Middle frontal gyrus (tissue), 1 donor: ENCODE data around the gene TCOF1.

ENCODE experiments used
- DNase-seq: peaks from one replicate; pipeline ENCODE4 v3.0.0-alpha.2; 2015; ENCODE audit warnings: low spot score; ENCODE audit errors: extremely low spot score

The TCOF1 gene

DNA sequence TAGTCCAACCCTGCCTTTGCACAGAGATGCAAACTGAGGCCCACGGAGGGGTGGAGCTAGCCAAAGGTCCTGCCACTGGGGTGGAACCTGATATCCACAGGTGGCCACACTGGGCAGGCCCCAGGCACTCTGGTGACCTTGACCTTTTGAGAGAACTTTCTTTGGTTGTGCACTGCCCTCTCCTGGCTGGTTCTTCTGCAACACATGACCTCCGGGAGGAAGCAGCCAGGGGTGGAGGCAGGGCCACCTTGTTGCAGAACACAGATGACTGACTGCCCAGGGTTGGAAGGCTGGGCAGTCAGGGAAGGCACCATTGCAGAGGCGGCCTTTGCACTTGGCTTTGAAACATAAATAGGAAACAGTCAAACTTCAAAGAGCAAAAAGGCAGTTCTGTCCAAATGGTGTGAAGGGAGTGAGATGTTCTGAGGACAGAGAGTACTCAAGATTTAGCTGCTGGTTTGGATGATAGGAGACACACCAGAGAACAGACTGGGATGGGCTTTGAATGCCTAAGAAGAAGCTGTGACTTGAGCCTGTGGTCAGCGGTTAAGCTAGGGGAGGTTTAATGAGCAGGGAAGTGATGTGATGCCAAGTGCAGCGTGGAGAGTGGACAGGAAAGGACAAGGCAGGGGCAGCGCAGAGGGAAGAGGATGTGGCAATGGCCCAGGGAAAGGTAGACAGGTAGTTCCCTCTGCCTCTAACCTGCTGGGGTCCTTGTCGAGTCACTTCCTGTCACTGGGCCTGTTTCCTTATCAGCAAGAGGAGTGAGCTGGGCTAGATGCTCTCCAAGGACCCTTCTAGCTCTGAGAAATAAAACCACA, 6.8 kb upstream of the TCOF1 start:
- peak; percentile 64 for DNase-seq

DNA sequence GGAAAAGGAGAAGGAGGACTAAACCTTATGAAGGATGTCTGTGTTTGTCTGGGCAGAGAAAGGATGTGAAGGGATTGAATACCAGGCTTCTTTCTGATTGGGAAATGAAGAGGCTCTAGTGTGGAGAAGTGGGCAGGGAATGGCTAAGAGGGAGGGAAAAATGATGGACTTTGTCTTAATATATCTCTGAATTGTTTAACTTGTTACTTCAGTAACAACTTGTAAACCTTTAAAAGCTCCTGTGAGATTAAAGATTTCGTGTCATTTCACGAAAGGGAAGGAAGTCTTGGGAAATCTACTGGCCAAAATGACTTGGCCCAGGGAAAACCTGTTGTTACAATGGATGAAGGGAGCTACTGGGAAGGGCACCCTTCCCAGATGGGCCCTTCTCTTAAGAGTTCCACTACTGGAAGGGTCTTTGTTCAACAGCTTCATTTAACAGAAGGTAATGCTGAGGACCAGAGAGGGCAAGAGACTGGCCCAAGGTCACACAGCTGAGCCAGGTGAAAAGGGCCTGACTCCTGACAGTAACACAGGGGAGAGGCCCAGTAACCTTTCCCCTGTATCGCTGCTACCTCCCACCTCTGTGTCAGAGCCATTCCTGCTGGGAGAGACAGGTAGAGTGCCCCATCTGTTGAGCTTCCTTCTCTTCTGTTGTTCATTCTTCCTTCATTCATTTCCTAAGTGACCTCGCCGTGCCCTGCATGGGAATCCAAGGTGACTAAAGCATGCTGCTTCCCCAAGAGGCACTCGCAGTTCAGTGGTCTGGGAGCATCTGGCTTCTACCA, 5.1 kb upstream of the TCOF1 start:
- DNase-seq: no peak

DNA sequence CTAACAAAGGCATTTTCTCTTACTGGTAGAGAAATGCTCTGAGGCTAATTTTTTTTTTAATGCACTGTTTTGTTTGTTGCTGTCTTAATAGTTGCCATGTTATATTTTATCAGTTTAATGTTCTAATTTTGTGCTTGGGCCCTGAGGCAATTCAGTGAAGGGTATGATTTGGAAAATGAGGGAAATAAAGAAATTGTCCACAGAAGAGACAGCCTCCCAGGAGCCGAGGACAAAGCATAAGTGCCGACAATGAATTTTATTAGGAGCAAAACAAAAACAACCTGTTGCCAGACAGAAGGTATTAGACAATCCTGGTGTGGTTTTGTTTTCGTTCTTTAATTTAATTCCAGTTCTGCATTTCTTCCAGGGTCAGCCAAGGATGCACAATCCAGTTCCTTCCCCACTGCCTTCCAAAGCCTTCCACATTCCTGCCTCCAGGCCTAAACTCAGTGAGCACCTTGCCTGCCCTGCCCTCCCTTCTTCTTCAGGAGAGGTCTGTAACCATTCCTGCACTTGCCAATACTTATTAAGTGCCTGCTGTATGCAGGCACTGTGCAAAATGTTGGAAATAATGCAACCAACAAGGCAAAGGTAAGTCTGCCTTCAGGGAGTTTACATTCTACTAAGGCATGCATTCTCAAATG, 4.3 kb upstream of the TCOF1 start:
- no peak for DNase-seq

GRCh38 chr5:150355791-150356190, 1.7 kb upstream of the TCOF1 start:
- DNase-seq: no peak

DNA sequence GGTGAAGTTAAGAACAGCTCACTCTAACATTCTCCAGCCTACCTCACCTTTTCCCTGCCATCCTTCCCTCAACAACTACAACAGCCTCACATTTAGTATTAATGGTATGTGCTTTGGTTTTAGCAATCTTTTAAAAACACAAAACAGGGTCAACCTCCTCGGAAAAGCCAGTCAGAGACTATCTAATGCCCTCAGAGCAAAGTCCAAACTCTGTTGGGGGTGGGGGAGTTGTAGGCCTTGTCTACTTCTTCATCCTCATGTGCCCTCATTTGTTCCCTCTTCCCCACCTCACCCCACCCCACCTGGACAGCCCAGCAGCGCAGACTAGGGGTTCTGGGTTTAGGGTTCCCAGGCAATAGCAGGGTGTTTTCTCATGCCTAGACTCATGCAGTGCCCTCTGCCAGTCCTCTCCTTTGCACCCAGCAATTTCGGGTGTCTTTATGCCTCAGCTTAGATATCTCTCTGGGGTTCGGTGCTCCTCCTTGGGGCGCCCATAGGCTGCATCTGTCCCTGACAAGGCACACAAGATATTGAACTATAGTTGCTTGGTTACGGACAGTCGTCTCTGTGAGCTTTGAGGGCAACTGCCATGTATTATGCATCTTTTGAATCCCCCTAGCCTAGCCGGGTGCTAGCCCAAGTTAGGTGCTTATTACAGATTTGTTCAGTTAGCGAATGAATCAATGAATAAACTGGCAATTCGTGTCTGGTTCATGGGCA, 762 bp upstream of the TCOF1 start:
- no peak for DNase-seq

DNA sequence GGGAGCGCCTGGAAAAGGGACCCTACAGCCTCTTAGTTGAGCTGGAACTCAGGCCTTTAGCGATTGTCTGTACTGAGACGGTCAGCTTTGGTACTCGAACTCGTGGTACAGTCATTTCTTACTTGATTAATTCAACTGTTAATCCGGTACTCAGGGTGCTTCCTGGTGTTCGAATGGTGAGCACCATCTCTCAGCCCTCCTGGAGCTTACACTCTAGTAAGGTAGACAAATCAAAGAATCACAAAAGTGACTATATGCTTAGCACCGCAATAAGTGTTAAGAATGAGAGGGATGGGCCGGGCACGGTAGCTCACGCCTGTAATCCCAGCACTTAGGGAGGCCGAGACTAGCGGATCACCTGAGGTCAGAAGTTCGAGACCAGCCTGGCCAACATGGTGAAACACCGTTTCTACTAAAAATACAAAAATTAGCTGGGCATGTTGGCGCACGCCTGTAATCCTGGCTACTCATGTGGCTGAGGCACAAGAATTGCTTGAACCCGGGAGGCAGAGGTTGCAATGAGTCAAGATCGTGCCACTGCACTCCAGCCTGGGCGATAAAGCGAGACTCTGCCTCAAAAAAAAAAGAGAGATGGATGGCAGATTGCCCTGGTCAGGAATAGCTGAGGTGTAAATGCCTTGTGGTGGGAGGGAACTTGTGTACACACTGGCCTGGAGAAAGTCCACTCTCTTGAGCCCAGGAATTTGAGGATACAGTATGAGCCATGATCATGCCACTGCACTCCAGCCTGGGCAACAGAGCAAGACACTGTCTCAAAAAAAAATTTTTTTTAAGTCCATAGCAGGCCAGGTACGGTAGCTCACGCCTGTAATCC, 981 bp downstream of the TCOF1 start:
- DNase-seq: no peak

- no peak for DNase-seq
Observed at GRCh38 chr5:150361301-150361700, 3.8 kb downstream of the TCOF1 start.

GRCh38 chr5:150363185-150363584, 5.7 kb downstream of the TCOF1 start:
- DNase-seq: no peak

DNA sequence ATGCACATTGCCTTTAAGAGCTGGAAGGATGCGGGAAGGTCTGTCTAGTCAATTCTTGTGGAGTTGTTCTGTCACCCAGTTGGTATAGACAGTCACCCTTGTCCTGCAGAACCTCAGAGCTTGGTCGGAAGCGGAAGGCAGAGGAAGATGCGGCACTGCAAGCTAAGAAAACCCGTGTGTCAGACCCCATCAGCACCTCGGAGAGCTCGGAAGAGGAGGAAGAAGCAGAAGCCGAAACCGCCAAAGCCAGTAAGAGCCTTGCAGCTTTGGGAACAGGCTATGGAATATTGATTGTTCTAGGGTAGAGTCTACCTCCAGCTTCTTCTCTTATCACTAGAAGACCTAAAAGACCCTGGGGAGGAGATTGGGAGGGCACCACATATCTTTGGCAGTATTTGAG, 6.5 kb downstream of the TCOF1 start:
- DNase-seq: no peak

- no peak for DNase-seq
Observed at GRCh38 chr5:150368526-150368925, 11.0 kb downstream of the TCOF1 start.

GRCh38 chr5:150372639-150373038, 15.1 kb downstream of the TCOF1 start:
- no peak for DNase-seq

GRCh38 chr5:150374651-150375050, 17.2 kb downstream of the TCOF1 start:
- DNase-seq: no peak

DNA sequence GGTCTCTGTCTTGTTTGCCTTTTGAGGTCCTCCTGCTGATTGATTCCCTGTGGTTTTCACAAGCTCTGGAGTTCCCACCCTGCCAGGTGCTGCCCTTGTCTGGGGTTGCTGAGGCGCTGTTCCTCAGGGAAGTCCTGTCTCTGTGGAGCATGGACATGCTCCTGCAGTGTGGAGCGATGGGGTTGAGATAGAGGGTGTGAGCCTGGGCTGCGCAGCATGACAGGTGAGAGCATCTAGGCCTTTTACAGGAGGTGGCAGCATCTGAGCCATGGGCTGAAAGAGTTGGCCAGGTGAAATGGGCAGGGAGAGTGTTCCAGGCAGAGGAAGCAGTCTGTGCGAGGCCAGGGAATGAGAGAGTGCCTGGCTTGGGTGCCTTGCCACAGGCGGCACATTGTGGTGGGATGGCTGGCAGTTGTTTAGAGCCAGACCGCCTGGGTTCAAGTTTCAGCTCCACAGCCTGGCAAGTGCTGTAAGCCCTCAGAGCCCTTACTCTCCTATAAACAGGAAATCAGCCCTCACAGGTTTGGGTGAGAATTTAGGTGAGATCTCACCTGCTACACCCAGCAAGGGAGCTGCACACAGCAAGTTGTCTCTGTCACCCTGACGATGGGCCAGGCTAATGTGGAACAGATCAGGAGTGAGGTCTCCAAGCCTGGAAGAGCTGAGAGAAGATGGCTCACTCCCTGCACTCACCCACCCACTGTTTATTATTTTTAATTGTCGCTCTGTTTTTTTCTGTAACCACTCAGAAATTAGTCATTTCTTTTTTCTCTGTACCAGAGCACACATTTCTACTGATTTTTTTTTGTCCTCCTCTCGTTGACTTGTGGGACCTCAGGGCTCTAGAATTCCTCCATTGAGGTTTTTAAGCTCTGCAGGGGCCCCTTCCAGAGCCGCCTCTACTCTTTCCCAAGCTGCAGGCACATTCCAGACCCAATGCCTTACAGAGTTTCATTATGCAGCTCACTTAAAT, 19.6 kb downstream of the TCOF1 start:
- DNase-seq: no peak

GRCh38 chr5:150377964-150378694, 20.6 kb downstream of the TCOF1 start:
- no peak for DNase-seq

GRCh38 chr5:150384701-150385100, 27.2 kb downstream of the TCOF1 start:
- DNase-seq: no peak

GRCh38 chr5:150386024-150386855, 28.7 kb downstream of the TCOF1 start:
- DNase-seq: peak; percentile 43

DNA sequence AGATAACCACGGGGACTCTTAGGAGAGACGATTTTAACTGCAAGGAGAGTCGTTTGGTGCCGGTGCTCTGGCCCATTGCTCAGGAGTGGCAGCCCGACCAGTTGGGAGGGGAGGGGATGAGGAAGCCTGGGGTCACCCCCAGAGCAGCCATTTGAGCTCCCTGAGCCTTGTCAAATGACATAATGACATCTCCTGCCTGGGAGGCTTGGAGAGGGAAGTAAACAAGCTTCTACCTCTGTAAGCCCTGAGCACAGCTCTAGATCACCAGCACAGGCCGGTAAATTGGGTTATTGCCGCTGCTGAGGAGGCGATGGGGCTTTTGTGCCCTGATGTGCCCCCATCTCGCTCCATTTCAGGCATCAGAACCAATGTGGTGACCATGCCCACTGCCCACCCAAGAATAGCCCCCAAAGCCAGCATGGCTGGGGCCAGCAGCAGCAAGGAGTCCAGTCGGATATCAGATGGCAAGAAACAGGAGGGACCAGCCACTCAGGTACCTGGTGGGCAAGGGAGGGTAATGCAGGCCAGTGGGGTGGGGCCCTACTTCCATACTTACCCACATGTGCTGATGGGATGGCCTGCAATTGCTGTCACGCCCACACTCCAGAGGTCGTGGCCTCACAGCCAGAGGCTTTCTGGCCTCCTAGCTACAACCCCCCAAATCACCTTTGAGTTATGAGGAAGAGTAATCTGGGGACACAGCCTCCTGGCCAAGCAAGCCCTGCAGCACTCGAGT, 32.2 kb downstream of the TCOF1 start:
- no peak for DNase-seq
